AG04450 (cell line): ENCODE data around the gene SUFU. TPM values are rescaled to one million over a fixed set of nuclear protein-coding genes. Genes with fewer than 3 reads are reported as not detected.

ENCODE experiments used
- CTCF ChIA-PET: fragments of 300-600, 350-600 bp; formaldehyde crosslinking; extraction: SDS; loops from one replicate; lab custom pipeline; 2022; ENCODE audit warnings: antibody characterized with exemption, inconsistent platforms; lab: Charles Lee
- POLR2A ChIA-PET: fragments of 350-600 bp; formaldehyde crosslinking; extraction: SDS; loops from one replicate; lab custom pipeline; 2021; ENCODE audit warnings: antibody characterized with exemption, inconsistent platforms; lab: Yijun Ruan, JAX
- DNase-seq: peaks from one replicate; pipeline ENCODE4 v3.0.0-alpha.2; 2011; ENCODE audit warnings: low read depth, low spot score
- H3K27ac ChIP-seq: one replicate; pipeline ENCODE4 v1.5.1; 2012; ENCODE audit warnings: low read depth, low read length, control low read depth
- H3K27me3 ChIP-seq: one replicate; pipeline ENCODE4 v1.6.0; 2012; ENCODE audit warnings: low read length; ENCODE audit not compliant: control insufficient read depth, insufficient read depth
- H3K4me3 ChIP-seq: 2 replicates; pipeline ENCODE4 v1.5.1; 2011; ENCODE audit warnings: mild to moderate bottlenecking, low read depth, low read length, control low read depth
- H3K9me3 ChIP-seq: 2 replicates; pipeline ENCODE4 v1.5.1; 2012; ENCODE audit warnings: low read length; ENCODE audit not compliant: control insufficient read depth, insufficient read depth
- CTCF ChIP-seq: IDR thresholded peaks from 2 replicates; pipeline ENCODE4 v1.5.1; 2011; ENCODE audit warnings: low read depth, low read length, control low read depth, inconsistent platforms
- polyA plus RNA-seq: library from polyadenylated mRNA; depleted of rRNA; stranded (reverse); fragments of >200 nt; gene quantifications from 2 replicates; pipeline ENCODE4 v1.2.3, GENCODE V29; 2011

Gene SUFU
- polyA plus RNA-seq, 1 experiment = 11.0 TPM

- CTCF ChIA-PET = interaction anchor here (1.0 to 2.4 kb wide), 6 partner anchors 18 to 103 kb away, joined by 3 to 26 read pairs (median 4); no protein-coding TSS in a partner anchor
Observed at GRCh38 chr10:102480396-102480795, 23.4 kb upstream of the SUFU start.

GRCh38 chr10:102484021-102484420, 19.8 kb upstream of the SUFU start:
- DNase-seq = no peak
- ChIA-PET CTCF (interaction anchor here (1.0 kb wide), 2 partner anchors 100 kb away, joined by 3 read pairs; no protein-coding TSS in a partner anchor), POLR2A (no interaction called here)
- Histone ChIP-seq H3K27ac (no peak overlapping the region), H3K4me3 (no peak overlapping the region), H3K9me3 (no peaks in the 10 kb centered on the region), H3K27me3 (no peaks in the 10 kb centered on the region)
- TF ChIP-seq CTCF = no peak

More at GRCh38 chr10:102480396-102480795, 23.4 kb upstream of the SUFU start:
- no peak for DNase-seq
- Histone ChIP-seq H3K4me3 (no peak overlapping the region), H3K27me3 (no peaks in the 10 kb centered on the region), H3K27ac (no peak overlapping the region), H3K9me3 (no peaks in the 10 kb centered on the region)
- POLR2A ChIA-PET = interaction anchor here (1.0 kb wide), 1 partner anchor 59 kb away, joined by 6 read pairs; no protein-coding TSS in a partner anchor
- TF ChIP-seq CTCF = no peak

GRCh38 chr10:102485093-102485784, 18.5 kb upstream of the SUFU start:
- Histone ChIP-seq H3K27ac (peak overlapping the region; percentile 21), H3K27me3 (no peaks in the 10 kb centered on the region), H3K4me3 (no peak overlapping the region), H3K9me3 (no peaks in the 10 kb centered on the region)
- DNase-seq = no peak
- no peak for TF ChIP-seq CTCF
- ChIA-PET CTCF (interaction anchor here (0.6 to 1.0 kb wide), 2 partner anchors 17 to 98 kb away, joined by 3 read pairs; partner anchors contain the start of gene ACTR1A), POLR2A (no interaction called here)

DNA sequence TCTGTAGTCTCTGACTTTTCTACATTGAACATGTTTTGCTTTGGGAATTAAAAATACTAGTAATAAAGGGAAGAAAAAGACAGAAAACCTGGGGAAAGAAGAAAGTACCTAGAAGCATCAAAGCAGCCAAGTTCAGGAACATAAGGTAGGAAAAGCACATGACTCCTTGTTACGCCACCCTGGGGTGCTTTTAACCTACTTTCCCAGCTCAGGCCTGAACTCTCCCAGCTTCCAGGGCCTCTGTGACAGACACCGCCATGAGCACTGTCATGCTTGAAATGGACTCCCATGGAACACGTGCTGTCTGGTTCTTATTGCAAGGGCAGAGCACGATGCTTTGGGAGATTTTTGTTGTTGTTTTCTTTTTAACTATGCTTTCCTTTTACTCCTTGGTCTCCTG, 12.6 kb upstream of the SUFU start:
- Histone ChIP-seq H3K9me3 (no peaks in the 10 kb centered on the region), H3K27me3 (no peaks in the 10 kb centered on the region), H3K27ac (no peak overlapping the region), H3K4me3 (no peak overlapping the region)
- no peak for DNase-seq
- POLR2A ChIA-PET = interaction anchor here (0.7 kb wide), 1 partner anchor 41 kb away, joined by 5 read pairs; no protein-coding TSS in a partner anchor
- CTCF ChIA-PET = interaction anchor here (1.8 kb wide), 1 partner anchor 13 kb away, joined by 6 read pairs; no protein-coding TSS in a partner anchor
- no peak for TF ChIP-seq CTCF

DNA sequence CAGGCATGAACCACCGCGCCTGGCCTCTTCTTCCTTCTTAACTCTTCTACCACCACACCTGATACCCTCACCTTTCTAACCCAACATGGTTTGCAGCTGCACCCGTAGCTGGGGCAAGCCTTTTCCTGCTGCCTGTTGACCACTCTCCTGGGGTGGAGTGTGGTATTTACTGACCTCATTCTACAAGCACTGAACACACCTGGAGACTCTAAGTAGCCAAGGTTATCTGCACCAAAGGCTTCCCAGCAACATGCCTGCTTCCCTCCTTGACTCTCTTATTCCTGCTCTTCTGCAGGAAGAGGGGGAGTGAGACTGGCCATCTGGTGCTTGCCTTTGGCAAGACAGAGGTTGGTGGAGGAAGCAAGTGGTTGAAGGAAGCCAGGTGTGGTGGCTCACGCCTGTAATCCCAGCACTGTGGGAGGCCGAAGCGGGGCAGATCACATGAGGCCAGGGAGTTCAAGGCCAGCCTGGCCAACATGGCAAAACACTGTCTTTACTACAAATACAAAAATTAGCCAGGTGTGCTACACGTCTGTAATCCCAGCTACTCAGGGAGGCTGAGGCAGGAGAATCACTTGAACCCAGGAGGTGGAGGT, 11.3 kb upstream of the SUFU start:
- H3K4me3 ChIP-seq = no peak overlapping the region
- no peaks in the 10 kb centered on the region for H3K9me3 ChIP-seq
- TF ChIP-seq CTCF = no peak
- DNase-seq = no peak
- POLR2A ChIA-PET = no interaction called here
- no peaks in the 10 kb centered on the region for H3K27me3 ChIP-seq
- CTCF ChIA-PET = interaction anchor here (0.6 to 0.9 kb wide), 2 partner anchors 10 to 97 kb away, joined by 3 read pairs; no protein-coding TSS in a partner anchor
- H3K27ac ChIP-seq = no peak overlapping the region
